ENCODE data around the gene AKAP1. TPM values are rescaled to one million over a fixed set of nuclear protein-coding genes. Genes with fewer than 3 reads are reported as not detected.

AKAP1 gene
- total and polyA plus RNA-seq, 2 donors (not counting 1 experiment from before 2014, with no cell fraction given): 20.1 to 26.6 TPM

GRCh38 chr17:57045868-57046704 is 39.0 kb upstream of the AKAP1 start:
- intact Hi-C loops (cut with micrococcal nuclease): loop anchor here (2.0 kb wide), 1 partner anchor 41 kb away; no protein-coding TSS in a partner anchor
- Histone ChIP-seq H4K20me1 (ENCODE audit: control insufficient read depth, insufficient read depth, low read length, poor library complexity, severe bottlenecking) (no peaks in the 10 kb centered on the region), H3K27ac (ENCODE audit: low read length in 2 of 2) (no peak overlapping the region), H3K4me1 (ENCODE audit: control insufficient read depth in 2 of 2, insufficient read depth in 2 of 2, low read length in 2 of 2) (peaks cover 24 to 26% of the 10 kb centered on the region in 2 donors), H2AFZ (ENCODE audit: insufficient read depth, low read depth, low read length, poor library complexity, severe bottlenecking) (peak overlapping the region; percentile 85), H3K79me2 (ENCODE audit: control insufficient read depth, insufficient read depth, low read length) (no peaks in the 10 kb centered on the region), H3K9me3 (ENCODE audit: control extremely low read depth in 1 of 3, control insufficient read depth in 2 of 3, insufficient read depth in 1 of 3, low read length in 2 of 3) (peaks cover 0 to 8% (median 1%) of the 10 kb centered on the region in 3 donors), H3K27me3 (replicated peaks in 1 of 4; ENCODE audit: control extremely low read depth in 1 of 4, control insufficient read depth in 3 of 4, insufficient read depth in 4 of 4, low read length in 3 of 4) (peaks cover 0 to 34% (median 20%) of the 10 kb centered on the region in 4 experiments), H3K4me2 (replicated peaks; ENCODE audit: low read depth, low read length, poor library complexity, severe bottlenecking) (peak overlapping the region; percentile 94), H3K4me3 (ENCODE audit: control extremely low read depth in 1 of 5, extremely low read depth in 1 of 5, insufficient read depth in 1 of 5, low read depth in 2 of 5, low read length in 4 of 5) (peak overlapping the region; percentile 21 to 69 (median 49)), H3K9ac (ENCODE audit: low read length) (peak overlapping the region; percentile 67), H3K36me3 (replicated peaks in 1 of 2; ENCODE audit: control extremely low read depth in 1 of 2, control insufficient read depth in 1 of 2, extremely low read depth in 1 of 2, insufficient read depth in 2 of 2, low read length in 1 of 2) (no peaks in the 10 kb centered on the region)
- peak; percentile 73 for ATAC-seq (ENCODE audit: low read depth)
- peaks cover 35% of the 10 kb centered on the region for H3K27me3 Mint-ChIP-seq
- peak; percentile 62 for DNase-seq
- ChIA-PET POLR2A (no interaction called here), CTCF (interaction anchor here (0.7 to 1.1 kb wide), 4 partner anchors 8 to 41 kb away, joined by 3 to 4 read pairs (median 4); no protein-coding TSS in a partner anchor)
- no peaks in the 10 kb centered on the region for H3K9me3 Mint-ChIP-seq (ENCODE audit: insufficient read depth)
- WGBS (ENCODE audit: insufficient coverage): 7% methylated on average over 63 of the region's 69 CpGs
- no peak for TF ChIP-seq EZH2 (IDR thresholded peaks at IDR 0.05; ENCODE audit: borderline replicate concordance, insufficient read depth, low read depth, low read length, poor library complexity, severe bottlenecking)
- no peak for TF ChIP-seq CTCF (IDR thresholded peaks at IDR 0.05)
- peak overlapping the region; percentile 50 for H3K27ac Mint-ChIP-seq
- H3K4me3 Mint-ChIP-seq: peak overlapping the region; percentile 85
- H3K4me1 Mint-ChIP-seq: peaks cover 18% of the 10 kb centered on the region

- peak overlapping the region; percentile 67 for H3K9ac ChIP-seq (ENCODE audit: low read length)
- Mint-ChIP-seq H3K27me3 (peaks cover 39% of the 10 kb centered on the region), H3K4me3 (peak overlapping the region; percentile 85), H3K4me1 (peaks cover 18% of the 10 kb centered on the region), H3K9me3 (ENCODE audit: insufficient read depth) (no peaks in the 10 kb centered on the region), H3K27ac (peak overlapping the region; percentile 41)
- intact Hi-C loops (cut with micrococcal nuclease): loop anchor here (2.0 kb wide), 1 partner anchor 42 kb away; no protein-coding TSS in a partner anchor
- H3K4me3 ChIP-seq (ENCODE audit: control extremely low read depth in 1 of 5, extremely low read depth in 1 of 5, insufficient read depth in 1 of 5, low read depth in 2 of 5, low read length in 4 of 5): peak overlapping the region in 4 of 5 experiments; percentile 46 to 69 (median 52)
- H3K36me3 ChIP-seq (replicated peaks in 1 of 2; ENCODE audit: control extremely low read depth in 1 of 2, control insufficient read depth in 1 of 2, extremely low read depth in 1 of 2, insufficient read depth in 2 of 2, low read length in 1 of 2): no peaks in the 10 kb centered on the region
- H3K79me2 ChIP-seq (ENCODE audit: control insufficient read depth, insufficient read depth, low read length): no peaks in the 10 kb centered on the region
- H3K27ac ChIP-seq (ENCODE audit: low read length in 2 of 2): no peak overlapping the region
- WGBS (ENCODE audit: insufficient coverage): 40% methylated on average over 14 of the region's 18 CpGs
- H3K9me3 ChIP-seq (ENCODE audit: control extremely low read depth in 1 of 3, control insufficient read depth in 2 of 3, insufficient read depth in 1 of 3, low read length in 2 of 3): peaks cover 0 to 8% (median 1%) of the 10 kb centered on the region in 3 donors
- H2AFZ ChIP-seq (ENCODE audit: insufficient read depth, low read depth, low read length, poor library complexity, severe bottlenecking): peak overlapping the region; percentile 85
- peak overlapping the region; percentile 94 for H3K4me2 ChIP-seq (replicated peaks; ENCODE audit: low read depth, low read length, poor library complexity, severe bottlenecking)
- ATAC-seq (ENCODE audit: low read depth) (peak; percentile 32), DNase-seq (peak; percentile 35)
- ChIA-PET CTCF (interaction anchor here (0.6 kb wide), 1 partner anchor 796 kb away, joined by 3 read pairs; no protein-coding TSS in a partner anchor), POLR2A (no interaction called here)
- H3K27me3 ChIP-seq (replicated peaks in 1 of 4; ENCODE audit: control extremely low read depth in 1 of 4, control insufficient read depth in 3 of 4, insufficient read depth in 4 of 4, low read length in 3 of 4): peaks cover 0 to 34% (median 20%) of the 10 kb centered on the region in 4 experiments
- H3K4me1 ChIP-seq (ENCODE audit: control insufficient read depth in 2 of 2, insufficient read depth in 2 of 2, low read length in 2 of 2): peaks cover 24 to 26% of the 10 kb centered on the region in 2 donors
- H4K20me1 ChIP-seq (ENCODE audit: control insufficient read depth, insufficient read depth, low read length, poor library complexity, severe bottlenecking): no peaks in the 10 kb centered on the region
- TF ChIP-seq EZH2 (IDR thresholded peaks at IDR 0.05; ENCODE audit: borderline replicate concordance, insufficient read depth, low read depth, low read length, poor library complexity, severe bottlenecking) (no peak), CTCF (IDR thresholded peaks at IDR 0.05) (no peak)
These were observed 38.3 kb upstream of the AKAP1 start for GRCh38 chr17:57046749-57047148.

Data from B cell (primary cell).